Gastrocnemius medialis (tissue), 4 donors: ENCODE data around the gene INPP4A.

ENCODE experiments used
- POLR2A ChIP-seq, 2 donors: fragments of 450-650 bp; IDR thresholded peaks; one replicate each; pipeline ENCODE4 v1.6.1; 2017; ENCODE audit warnings: antibody characterized with exemption in 2 of 2, mild to moderate bottlenecking in 2 of 2, moderate library complexity in 2 of 2
- TF ChIP-seq, protein P1 (sequence below), 5 experiments: fragments of 450-650 bp in 3 of 5; fragments of 200-600 bp in 2 of 5; sonication (generic) in 2 of 5; IDR thresholded peaks in 4 of 5; conservative IDR thresholded peaks in 1 of 5; 1 replicate in 4 of 5; 2 replicates in 1 of 5; pipeline ENCODE4 v1.5.1; 2016 to 2019; ENCODE audit warnings: antibody characterized with exemption in 5 of 5, mild to moderate bottlenecking in 3 of 5, moderate library complexity in 3 of 5

GRCh38 chr2:98503481-98504105 lies 58.9 kb downstream of the INPP4A start:
- TF ChIP-seq, protein P1, sequence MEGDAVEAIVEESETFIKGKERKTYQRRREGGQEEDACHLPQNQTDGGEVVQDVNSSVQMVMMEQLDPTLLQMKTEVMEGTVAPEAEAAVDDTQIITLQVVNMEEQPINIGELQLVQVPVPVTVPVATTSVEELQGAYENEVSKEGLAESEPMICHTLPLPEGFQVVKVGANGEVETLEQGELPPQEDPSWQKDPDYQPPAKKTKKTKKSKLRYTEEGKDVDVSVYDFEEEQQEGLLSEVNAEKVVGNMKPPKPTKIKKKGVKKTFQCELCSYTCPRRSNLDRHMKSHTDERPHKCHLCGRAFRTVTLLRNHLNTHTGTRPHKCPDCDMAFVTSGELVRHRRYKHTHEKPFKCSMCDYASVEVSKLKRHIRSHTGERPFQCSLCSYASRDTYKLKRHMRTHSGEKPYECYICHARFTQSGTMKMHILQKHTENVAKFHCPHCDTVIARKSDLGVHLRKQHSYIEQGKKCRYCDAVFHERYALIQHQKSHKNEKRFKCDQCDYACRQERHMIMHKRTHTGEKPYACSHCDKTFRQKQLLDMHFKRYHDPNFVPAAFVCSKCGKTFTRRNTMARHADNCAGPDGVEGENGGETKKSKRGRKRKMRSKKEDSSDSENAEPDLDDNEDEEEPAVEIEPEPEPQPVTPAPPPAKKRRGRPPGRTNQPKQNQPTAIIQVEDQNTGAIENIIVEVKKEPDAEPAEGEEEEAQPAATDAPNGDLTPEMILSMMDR (IDR thresholded peaks at IDR 0.05 in 4 of 5, conservative IDR thresholded peaks at IDR 0.05 in 1 of 5), result no peak
- no peak for TF ChIP-seq POLR2A (IDR thresholded peaks at IDR 0.05)
